COLO829 (cell line): ENCODE measurements around the gene MRPS27.
"Not testable (repeated sequence)": the region's sequence is repeated elsewhere in the genome, so short reads cannot be mapped to it uniquely, and the experiment has no call there.

ENCODE experiments used
- DNase-seq: peaks from one replicate; pipeline ENCODE4 v3.0.0; 2012; ENCODE audit warnings: low spot score

The MRPS27 gene

GRCh38 chr5:72325566-72326305 is 5.7 kb upstream of the MRPS27 start:
- no peak for DNase-seq

GRCh38 chr5:72324189-72324825 is 4.3 kb upstream of the MRPS27 start:
- DNase-seq, result no peak

GRCh38 chr5:72319435-72319975 is 535 bp downstream of the MRPS27 start:
- not testable (repeated sequence) for DNase-seq

- DNase-seq, result no peak
Observed at GRCh38 chr5:72314571-72315172, 5.4 kb downstream of the MRPS27 start.

- DNase-seq, result no peak
Observed at GRCh38 chr5:72313141-72313540, 6.9 kb downstream of the MRPS27 start.

- no peak for DNase-seq
Observed at GRCh38 chr5:72308853-72309191, 11.2 kb downstream of the MRPS27 start.

- DNase-seq, result peak; percentile 83
Observed at GRCh38 chr5:72307968-72308852, 11.8 kb downstream of the MRPS27 start.

GRCh38 chr5:72307573-72307967 is 12.5 kb downstream of the MRPS27 start:
- DNase-seq, result no peak

- DNase-seq, result no peak
Observed at GRCh38 chr5:72305194-72306142, 14.6 kb downstream of the MRPS27 start.

- DNase-seq, result no peak
Observed at GRCh38 chr5:72302171-72302570, 17.9 kb downstream of the MRPS27 start.

- no peak for DNase-seq
Observed at GRCh38 chr5:72301557-72301956, 18.5 kb downstream of the MRPS27 start.

- no peak for DNase-seq
Observed at GRCh38 chr5:72300590-72301339, 19.3 kb downstream of the MRPS27 start.

- no peak for DNase-seq
Observed at GRCh38 chr5:72298711-72299110, 21.3 kb downstream of the MRPS27 start.

GRCh38 chr5:72298136-72298535 is 21.9 kb downstream of the MRPS27 start:
- not testable (repeated sequence) for DNase-seq

GRCh38 chr5:72296256-72296655 is 23.8 kb downstream of the MRPS27 start:
- no peak for DNase-seq

- DNase-seq, result no peak
Observed at GRCh38 chr5:72295539-72295938, 24.5 kb downstream of the MRPS27 start.

- no peak for DNase-seq
Observed at GRCh38 chr5:72294473-72294872, 25.6 kb downstream of the MRPS27 start.

GRCh38 chr5:72293495-72294055 is 26.5 kb downstream of the MRPS27 start:
- no peak for DNase-seq

GRCh38 chr5:72292411-72292810 is 27.6 kb downstream of the MRPS27 start:
- no peak for DNase-seq

- DNase-seq, result no peak
Observed at GRCh38 chr5:72291601-72292000, 28.4 kb downstream of the MRPS27 start.
